Measurements from ENCODE around the gene AKAP13. TPM values are rescaled to one million over a fixed set of nuclear protein-coding genes. Genes with fewer than 3 reads are reported as not detected.

Gene AKAP13
- total RNA-seq, 2 experiments from 2014 or later = 282 to 304 TPM

DNA sequence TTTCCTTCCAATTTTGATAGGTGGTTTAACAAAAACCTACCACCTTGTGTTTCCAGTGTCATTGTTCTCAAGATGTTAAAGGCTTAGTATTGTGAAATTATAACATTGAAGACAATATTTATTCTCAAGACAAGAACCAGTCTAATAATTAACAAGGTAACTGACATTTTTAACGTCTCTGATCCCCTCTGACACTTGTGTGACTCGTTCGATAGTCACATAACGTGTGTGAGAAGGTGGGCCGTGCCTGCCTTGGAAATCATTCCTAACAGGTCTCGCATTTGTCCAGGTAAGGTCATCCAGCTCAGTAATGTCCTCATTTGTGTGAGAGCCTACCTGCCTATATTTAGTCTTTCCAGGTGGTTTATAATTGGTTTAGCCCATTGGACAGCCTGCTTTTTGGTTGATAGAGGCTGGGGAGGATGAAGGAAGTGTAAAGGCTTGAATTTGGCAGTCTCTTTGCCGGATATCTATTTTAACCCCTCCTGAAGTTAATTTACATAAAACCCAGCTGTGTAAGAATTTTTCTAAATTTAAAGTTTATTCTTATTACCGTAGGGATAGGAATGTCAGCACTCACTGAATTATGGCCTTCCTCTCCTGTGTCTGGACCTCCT lies 94.4 kb downstream of the AKAP13 start:
- no peak overlapping the region for H3K4me3 Mint-ChIP-seq
- peak overlapping the region in 1 of 2 donors; percentile 27 for H3K27ac ChIP-seq (ENCODE audit: low read depth in 1 of 2, low read length in 2 of 2)
- H3K9me3 ChIP-seq (ENCODE audit: control insufficient read depth in 1 of 2, insufficient read depth in 1 of 2, low read length in 2 of 2) = no peaks in the 10 kb centered on the region
- H3K36me3 Mint-ChIP-seq (ENCODE audit: low read depth) = no peaks in the 10 kb centered on the region
- H3K9me3 Mint-ChIP-seq = no peaks in the 10 kb centered on the region
- peak overlapping the region; percentile 29 for H3K27ac Mint-ChIP-seq
- intact Hi-C loops (cut with DNase I, micrococcal nuclease) = loop anchor here in 1 of 2 experiments (10.0 kb wide), 1 partner anchor 50 kb away; no protein-coding TSS in a partner anchor
- POLR2A ChIA-PET = no interaction called here
- peaks cover 4% of the 10 kb centered on the region for H3K36me3 ChIP-seq (ENCODE audit: insufficient read depth, low read length)
- DNase-seq (no peak), ATAC-seq (ENCODE audit: poor library complexity) (no peak)
- no peaks in the 10 kb centered on the region for H3K27me3 ChIP-seq (ENCODE audit: control insufficient read depth in 1 of 2, insufficient read depth in 2 of 2, low read length in 2 of 2)
- peaks cover 30% of the 10 kb centered on the region for H3K4me1 ChIP-seq (ENCODE audit: insufficient read depth, low read length)
- H3K27me3 Mint-ChIP-seq = no peaks in the 10 kb centered on the region
- H3K4me1 Mint-ChIP-seq (ENCODE audit: low read depth) = peaks cover 94% of the 10 kb centered on the region
- TF ChIP-seq, protein P1, sequence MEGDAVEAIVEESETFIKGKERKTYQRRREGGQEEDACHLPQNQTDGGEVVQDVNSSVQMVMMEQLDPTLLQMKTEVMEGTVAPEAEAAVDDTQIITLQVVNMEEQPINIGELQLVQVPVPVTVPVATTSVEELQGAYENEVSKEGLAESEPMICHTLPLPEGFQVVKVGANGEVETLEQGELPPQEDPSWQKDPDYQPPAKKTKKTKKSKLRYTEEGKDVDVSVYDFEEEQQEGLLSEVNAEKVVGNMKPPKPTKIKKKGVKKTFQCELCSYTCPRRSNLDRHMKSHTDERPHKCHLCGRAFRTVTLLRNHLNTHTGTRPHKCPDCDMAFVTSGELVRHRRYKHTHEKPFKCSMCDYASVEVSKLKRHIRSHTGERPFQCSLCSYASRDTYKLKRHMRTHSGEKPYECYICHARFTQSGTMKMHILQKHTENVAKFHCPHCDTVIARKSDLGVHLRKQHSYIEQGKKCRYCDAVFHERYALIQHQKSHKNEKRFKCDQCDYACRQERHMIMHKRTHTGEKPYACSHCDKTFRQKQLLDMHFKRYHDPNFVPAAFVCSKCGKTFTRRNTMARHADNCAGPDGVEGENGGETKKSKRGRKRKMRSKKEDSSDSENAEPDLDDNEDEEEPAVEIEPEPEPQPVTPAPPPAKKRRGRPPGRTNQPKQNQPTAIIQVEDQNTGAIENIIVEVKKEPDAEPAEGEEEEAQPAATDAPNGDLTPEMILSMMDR (IDR thresholded peaks at IDR 0.05) = no peak
- no peak overlapping the region for H3K4me3 ChIP-seq (ENCODE audit: low read length)
- CTCF ChIA-PET = interaction anchor here (1.0 to 2.1 kb wide), 2 partner anchors 11 to 144 kb away, joined by 4 to 9 read pairs; no protein-coding TSS in a partner anchor

- no peaks in the 10 kb centered on the region for H3K27me3 Mint-ChIP-seq
- H3K4me1 Mint-ChIP-seq (ENCODE audit: low read depth) = peaks cover 94% of the 10 kb centered on the region
- H3K4me3 Mint-ChIP-seq = no peak overlapping the region
- DNase-seq = no peak
- H3K9me3 ChIP-seq (ENCODE audit: control insufficient read depth in 1 of 2, insufficient read depth in 1 of 2, low read length in 2 of 2) = no peaks in the 10 kb centered on the region
- peaks cover 30% of the 10 kb centered on the region for H3K4me1 ChIP-seq (ENCODE audit: insufficient read depth, low read length)
- no peaks in the 10 kb centered on the region for H3K36me3 Mint-ChIP-seq (ENCODE audit: low read depth)
- POLR2A ChIA-PET = no interaction called here
- no peak overlapping the region for H3K4me3 ChIP-seq (ENCODE audit: low read length)
- H3K9me3 Mint-ChIP-seq = no peaks in the 10 kb centered on the region
- TF ChIP-seq, protein P1 (IDR thresholded peaks at IDR 0.05) = no peak
- no peaks in the 10 kb centered on the region for H3K27me3 ChIP-seq (ENCODE audit: control insufficient read depth in 1 of 2, insufficient read depth in 2 of 2, low read length in 2 of 2)
- ATAC-seq (ENCODE audit: poor library complexity) = no peak
- intact Hi-C loops (cut with DNase I, micrococcal nuclease) = loop anchor here in 1 of 2 experiments (10.0 kb wide), 1 partner anchor 51 kb away; no protein-coding TSS in a partner anchor
- peak overlapping the region; percentile 29 for H3K27ac Mint-ChIP-seq
- H3K27ac ChIP-seq (ENCODE audit: low read depth in 1 of 2, low read length in 2 of 2) = no peak overlapping the region
- H3K36me3 ChIP-seq (ENCODE audit: insufficient read depth, low read length) = peaks cover 4% of the 10 kb centered on the region
- CTCF ChIA-PET = interaction anchor here (1.0 to 2.1 kb wide), 2 partner anchors 11 to 144 kb away, joined by 4 to 9 read pairs; no protein-coding TSS in a partner anchor
These were observed 94.9 kb downstream of the AKAP13 start for GRCh38 chr15:85475317-85475701.

- Mint-ChIP-seq H3K36me3 (ENCODE audit: low read depth) (no peaks in the 10 kb centered on the region), H3K4me3 (no peak overlapping the region), H3K27ac (peak overlapping the region; percentile 29), H3K27me3 (no peaks in the 10 kb centered on the region), H3K9me3 (no peaks in the 10 kb centered on the region), H3K4me1 (ENCODE audit: low read depth) (peaks cover 94% of the 10 kb centered on the region)
- Histone ChIP-seq H3K4me1 (ENCODE audit: insufficient read depth, low read length) (peaks cover 33% of the 10 kb centered on the region), H3K27me3 (ENCODE audit: control insufficient read depth in 1 of 2, insufficient read depth in 2 of 2, low read length in 2 of 2) (no peaks in the 10 kb centered on the region), H3K9me3 (ENCODE audit: control insufficient read depth in 1 of 2, insufficient read depth in 1 of 2, low read length in 2 of 2) (no peaks in the 10 kb centered on the region), H3K4me3 (ENCODE audit: low read length) (no peak overlapping the region), H3K36me3 (ENCODE audit: insufficient read depth, low read length) (peaks cover 4% of the 10 kb centered on the region), H3K27ac (ENCODE audit: low read depth in 1 of 2, low read length in 2 of 2) (no peak overlapping the region)
- ATAC-seq (ENCODE audit: poor library complexity) (no peak), DNase-seq (no peak)
- POLR2A ChIA-PET = no interaction called here
- CTCF ChIA-PET = interaction anchor here (1.0 to 2.1 kb wide), 2 partner anchors 10 to 145 kb away, joined by 4 to 9 read pairs; no protein-coding TSS in a partner anchor
- TF ChIP-seq, protein P1 (IDR thresholded peaks at IDR 0.05) = no peak
- intact Hi-C loops (cut with DNase I, micrococcal nuclease) = loop anchor here in 1 of 2 experiments (10.0 kb wide), 1 partner anchor 51 kb away; no protein-coding TSS in a partner anchor
These were observed 95.3 kb downstream of the AKAP13 start for GRCh38 chr15:85475711-85476110.
